CD8-positive, alpha-beta memory T cell (primary cell): ENCODE results near the gene C1RL. TPM values are rescaled to one million over a fixed set of nuclear protein-coding genes. Genes with fewer than 3 reads are reported as not detected.

ENCODE experiments used
- CTCF ChIA-PET: fragments of 350-600 bp; sonication (Branson Sonifier 250); formaldehyde crosslinking; loops from one replicate; lab custom pipeline; 2021; ENCODE audit warnings: antibody characterized with exemption; lab: Charles Lee
- POLR2A ChIA-PET: fragments of 350-600 bp; sonication (Branson Sonifier 250); formaldehyde crosslinking; loops from one replicate; lab custom pipeline; 2021; ENCODE audit warnings: antibody characterized with exemption; lab: Charles Lee
- DNase-seq, 5 donors: peaks; one replicate each; pipeline versions ENCODE4 v3.0.0 to v3.0.0-alpha.2; 2020 to 2022; ENCODE audit warnings: mixed read lengths in 1 of 5
- H3K27ac ChIP-seq: one replicate; pipeline ENCODE4 v1.7.0; 2013; ENCODE audit warnings: low read depth, mild to moderate bottlenecking, low read length, moderate library complexity
- H3K27me3 ChIP-seq: 2 replicates; pipeline ENCODE4 v1.7.0; 2013; ENCODE audit warnings: low read length, mild to moderate bottlenecking; ENCODE audit not compliant: insufficient read depth, poor library complexity, severe bottlenecking
- H3K36me3 ChIP-seq: 2 replicates; pipeline ENCODE4 v1.7.0; 2013; ENCODE audit warnings: mild to moderate bottlenecking, low read length, moderate library complexity; ENCODE audit not compliant: insufficient read depth
- H3K4me1 ChIP-seq: 2 replicates; pipeline ENCODE4 v1.7.0; 2013; ENCODE audit warnings: mild to moderate bottlenecking, low read length, moderate library complexity; ENCODE audit not compliant: insufficient read depth
- H3K4me3 ChIP-seq: 2 replicates; pipeline ENCODE4 v1.7.0; 2013; ENCODE audit warnings: mild to moderate bottlenecking, low read length
- H3K9me3 ChIP-seq: 2 replicates; pipeline ENCODE4 v1.7.0; 2013; ENCODE audit warnings: mild to moderate bottlenecking, low read length
- H3K27ac Mint-ChIP-seq, 8 donors: one replicate each; pipeline ENCODE4 v1.8.0; 2020 to 2021; ENCODE audit warnings: mixed read lengths in 8 of 8, mild to moderate bottlenecking in 6 of 8, inconsistent platforms in 3 of 8, moderate library complexity in 3 of 8
- H3K27me3 Mint-ChIP-seq, 2 donors: one replicate each; pipeline ENCODE4 v1.8.0; 2020 to 2021; ENCODE audit warnings: mixed read lengths in 2 of 2, mild to moderate bottlenecking in 1 of 2, moderate library complexity in 1 of 2
- H3K36me3 Mint-ChIP-seq, 3 donors: one replicate each; pipeline ENCODE4 v1.8.0; 2020 to 2021; ENCODE audit warnings: mixed read lengths in 3 of 3, inconsistent platforms in 1 of 3, mild to moderate bottlenecking in 1 of 3
- H3K4me1 Mint-ChIP-seq, 3 donors: one replicate each; pipeline ENCODE4 v1.8.0; 2020 to 2021; ENCODE audit warnings: mixed read lengths in 3 of 3, inconsistent platforms in 1 of 3, mild to moderate bottlenecking in 1 of 3
- H3K4me3 Mint-ChIP-seq, 7 donors: one replicate each; pipeline ENCODE4 v1.8.0; 2020 to 2021; ENCODE audit warnings: mixed read lengths in 7 of 7, mild to moderate bottlenecking in 6 of 7, moderate library complexity in 4 of 7, inconsistent platforms in 2 of 7
- H3K9me3 Mint-ChIP-seq, 5 donors: one replicate each; pipeline ENCODE4 v1.8.0; 2020 to 2022; ENCODE audit warnings: mixed read lengths in 5 of 5, mild to moderate bottlenecking in 3 of 5, moderate library complexity in 2 of 5, inconsistent platforms in 1 of 5
- polyA plus RNA-seq: library from polyadenylated mRNA; unstranded; fragments of 300-500 nt; fragmentation: Illumina TruSeq; gene quantifications from one replicate; pipeline ENCODE4 v1.2.3, GENCODE V29; 2021
- total RNA-seq, 2 experiments: library from RNA; stranded (reverse); gene quantifications; one replicate each; pipeline ENCODE4 v1.2.3, GENCODE V29; 2021

The C1RL gene
- total and polyA plus RNA-seq, 3 experiments from 2014 or later, result 7.2 to 14.2 (median 12.7) TPM

DNA sequence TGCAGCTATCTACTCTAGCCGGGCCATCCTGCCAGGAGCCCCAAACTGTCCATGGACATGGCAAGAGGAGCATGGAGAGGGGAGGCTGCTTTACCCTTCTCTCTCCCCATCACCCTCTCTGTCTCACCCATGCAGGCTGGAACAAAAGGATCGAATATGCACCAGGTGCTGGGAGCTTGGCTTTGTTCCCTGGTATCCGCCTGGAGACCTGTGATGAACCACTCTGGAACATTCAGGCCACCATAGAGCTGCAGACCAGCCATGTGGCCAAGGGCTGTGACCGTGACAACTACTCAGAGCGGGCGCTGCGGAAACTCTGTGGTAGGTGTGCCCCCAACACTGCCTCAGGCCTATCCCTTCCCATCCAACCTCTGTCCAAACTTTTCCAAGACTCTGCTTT lies 27.1 kb upstream of the C1RL start:
- no peaks in the 10 kb centered on the region for H3K27me3 ChIP-seq
- H3K36me3 ChIP-seq, result no peaks in the 10 kb centered on the region
- Mint-ChIP-seq H3K9me3 (no peaks in the 10 kb centered on the region), H3K27me3 (no peaks in the 10 kb centered on the region), H3K4me3 (no peak overlapping the region), H3K4me1 (peaks cover 17 to 24% (median 22%) of the 10 kb centered on the region in 3 donors), H3K27ac (no peak overlapping the region), H3K36me3 (peaks cover 5 to 83% (median 29%) of the 10 kb centered on the region in 3 donors)
- no peak overlapping the region for H3K27ac ChIP-seq
- ChIA-PET POLR2A (no interaction called here), CTCF (no interaction called here)
- peaks cover 9% of the 10 kb centered on the region for H3K4me1 ChIP-seq
- no peak overlapping the region for H3K4me3 ChIP-seq
- H3K9me3 ChIP-seq, result no peaks in the 10 kb centered on the region
- DNase-seq, result no peak

DNA sequence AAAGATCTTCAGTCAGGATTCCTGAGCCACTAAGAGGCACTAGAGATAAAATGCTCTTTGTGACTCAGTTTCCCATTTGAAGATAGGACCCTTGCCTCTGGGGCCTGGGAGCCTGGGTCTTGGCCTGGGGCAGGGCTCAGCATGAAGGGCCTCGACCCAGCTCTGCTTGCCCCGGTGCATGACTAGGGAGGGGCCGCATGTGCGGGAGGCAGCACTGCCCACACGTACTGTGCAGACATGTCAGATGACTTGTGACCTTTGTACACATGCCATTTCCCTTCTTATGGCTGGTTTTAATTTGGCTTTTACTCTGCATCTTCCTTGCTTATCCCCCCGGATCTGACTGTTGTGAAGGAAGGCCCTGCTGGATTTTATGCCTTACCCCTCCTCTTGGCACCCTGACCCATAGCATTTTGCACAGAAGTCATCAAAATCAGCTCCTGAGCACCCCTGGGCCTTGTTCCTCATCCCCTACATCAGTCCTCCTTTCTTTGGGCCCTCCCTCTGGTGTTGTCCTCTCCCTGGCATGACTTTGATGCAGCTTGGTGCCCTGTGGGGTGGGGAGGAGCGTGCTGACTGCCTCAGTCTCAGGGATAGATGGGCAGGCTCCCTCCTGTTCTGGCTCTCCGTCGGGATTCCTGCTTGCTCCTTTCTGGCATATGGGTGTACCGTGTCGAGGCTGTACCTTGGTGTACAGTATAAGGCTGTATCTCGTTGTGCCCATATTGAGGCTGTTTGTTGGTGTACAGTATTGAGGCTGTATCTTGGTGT lies 25.6 kb upstream of the C1RL start:
- POLR2A ChIA-PET, result no interaction called here
- Histone ChIP-seq H3K9me3 (no peaks in the 10 kb centered on the region), H3K27me3 (no peaks in the 10 kb centered on the region), H3K4me1 (peaks cover 11% of the 10 kb centered on the region), H3K27ac (no peak overlapping the region), H3K36me3 (no peaks in the 10 kb centered on the region), H3K4me3 (no peak overlapping the region)
- CTCF ChIA-PET, result interaction anchor here (1.2 kb wide), 1 partner anchor 11 kb away, joined by 4 read pairs; no protein-coding TSS in a partner anchor
- peaks cover 5 to 77% (median 26%) of the 10 kb centered on the region in 3 donors for H3K36me3 Mint-ChIP-seq
- H3K27me3 Mint-ChIP-seq, result no peaks in the 10 kb centered on the region
- no peak for DNase-seq
- peak overlapping the region in 5 of 8 donors; percentile 8 to 70 (median 58) for H3K27ac Mint-ChIP-seq
- peaks cover 23 to 28% (median 27%) of the 10 kb centered on the region in 3 donors for H3K4me1 Mint-ChIP-seq
- H3K9me3 Mint-ChIP-seq, result no peaks in the 10 kb centered on the region
- H3K4me3 Mint-ChIP-seq, result peak overlapping the region in 1 of 7 donors; percentile 25

DNA sequence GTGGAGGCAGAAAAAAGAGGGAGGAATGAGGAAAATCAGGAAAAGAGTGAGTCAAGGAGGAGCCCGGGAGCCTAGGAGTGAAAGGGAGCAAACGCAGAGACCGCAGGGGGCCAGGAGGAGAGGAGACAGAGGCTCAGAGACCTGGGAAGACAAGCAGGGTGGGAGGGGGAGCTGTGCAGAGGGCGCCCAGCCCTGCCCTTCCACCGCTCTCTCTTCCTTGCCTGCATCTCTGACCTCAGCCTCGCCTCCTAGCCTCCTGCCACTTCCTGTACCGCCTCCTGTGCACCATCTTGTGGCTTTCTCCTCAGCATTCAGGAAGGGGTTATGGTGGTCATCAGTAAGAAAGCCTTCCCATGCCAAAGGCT lies 22.5 kb upstream of the C1RL start:
- H3K4me1 Mint-ChIP-seq, result peaks cover 30 to 44% (median 35%) of the 10 kb centered on the region in 3 donors
- Histone ChIP-seq H3K4me3 (peak overlapping the region; percentile 70), H3K27me3 (no peaks in the 10 kb centered on the region), H3K4me1 (peaks cover 17% of the 10 kb centered on the region), H3K9me3 (no peaks in the 10 kb centered on the region), H3K36me3 (no peaks in the 10 kb centered on the region), H3K27ac (peak overlapping the region; percentile 85)
- H3K36me3 Mint-ChIP-seq, result peaks cover 0 to 49% (median 12%) of the 10 kb centered on the region in 3 donors
- H3K9me3 Mint-ChIP-seq, result no peaks in the 10 kb centered on the region
- ChIA-PET POLR2A (interaction anchor here (1.3 kb wide), 1 partner anchor 217 kb away, joined by 7 read pairs; no protein-coding TSS in a partner anchor), CTCF (interaction anchor here (1.0 to 1.1 kb wide), 2 partner anchors 9 to 24 kb away, joined by 3 to 4 read pairs; no protein-coding TSS in a partner anchor)
- H3K27me3 Mint-ChIP-seq, result no peaks in the 10 kb centered on the region
- peak overlapping the region; percentile 88 to 99 (median 97) for H3K4me3 Mint-ChIP-seq
- peak overlapping the region; percentile 93 to 98 (median 98) for H3K27ac Mint-ChIP-seq
- DNase-seq, result peak in 2 of 5 donors; percentile 19 to 58

DNA sequence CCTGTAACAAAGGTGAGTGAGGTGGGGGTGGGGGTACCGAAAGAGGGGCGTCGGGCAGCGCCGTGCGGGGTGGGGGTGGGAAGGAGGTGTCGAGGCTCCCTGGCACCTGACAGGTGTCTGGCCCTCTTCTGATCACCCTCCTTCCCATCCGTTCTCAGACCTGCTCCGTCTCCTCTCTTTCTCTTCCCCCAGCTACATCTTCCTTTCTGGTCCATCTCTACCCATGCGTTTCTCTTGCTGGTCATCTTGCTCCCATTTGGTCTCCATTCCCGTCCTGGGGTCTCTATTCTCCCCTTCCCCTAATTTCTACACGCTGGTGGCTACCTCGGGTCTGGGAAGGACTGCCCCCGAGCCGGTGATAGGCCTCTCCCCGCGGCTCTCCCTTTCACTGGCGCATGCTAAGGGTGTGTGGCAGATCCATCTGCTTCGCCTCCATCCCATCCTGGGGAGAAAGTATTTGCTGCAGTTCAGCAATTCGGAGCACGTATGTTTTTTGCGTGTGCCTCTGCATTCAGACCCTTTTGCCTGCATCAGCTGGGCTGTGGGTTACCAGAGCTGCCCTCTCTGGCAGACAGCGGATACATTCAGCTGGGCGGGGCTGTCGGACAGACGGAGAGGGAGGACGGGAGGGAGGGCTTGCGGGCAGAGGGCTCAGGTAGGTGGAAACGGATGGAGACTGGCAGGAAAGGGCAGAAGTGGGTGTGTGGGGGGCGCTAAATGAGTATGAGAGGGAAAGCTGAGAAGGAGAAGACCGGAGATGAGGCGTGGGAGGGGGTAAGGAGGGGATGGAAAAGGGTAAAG lies 21.9 kb upstream of the C1RL start:
- Mint-ChIP-seq H3K27me3 (no peaks in the 10 kb centered on the region), H3K4me1 (peaks cover 30 to 44% (median 35%) of the 10 kb centered on the region in 3 donors), H3K27ac (peak overlapping the region; percentile 93 to 98 (median 98)), H3K36me3 (peaks cover 0 to 43% (median 10%) of the 10 kb centered on the region in 3 donors), H3K4me3 (peak overlapping the region; percentile 88 to 99 (median 97)), H3K9me3 (no peaks in the 10 kb centered on the region)
- peak overlapping the region; percentile 70 for H3K4me3 ChIP-seq
- H3K9me3 ChIP-seq, result no peaks in the 10 kb centered on the region
- peak; percentile 29 to 66 (median 43) for DNase-seq
- no peaks in the 10 kb centered on the region for H3K27me3 ChIP-seq
- peak overlapping the region; percentile 85 for H3K27ac ChIP-seq
- ChIA-PET POLR2A (interaction anchor here (1.3 kb wide), 2 partner anchors 17 to 217 kb away, joined by 6 to 7 read pairs; no protein-coding TSS in a partner anchor), CTCF (interaction anchor here (1.0 to 1.3 kb wide), 4 partner anchors 10 to 258 kb away, joined by 3 to 4 read pairs (median 4); partner anchors contain the start of genes C1RL and SPSB2)
- no peaks in the 10 kb centered on the region for H3K36me3 ChIP-seq
- H3K4me1 ChIP-seq, result peaks cover 17% of the 10 kb centered on the region

DNA sequence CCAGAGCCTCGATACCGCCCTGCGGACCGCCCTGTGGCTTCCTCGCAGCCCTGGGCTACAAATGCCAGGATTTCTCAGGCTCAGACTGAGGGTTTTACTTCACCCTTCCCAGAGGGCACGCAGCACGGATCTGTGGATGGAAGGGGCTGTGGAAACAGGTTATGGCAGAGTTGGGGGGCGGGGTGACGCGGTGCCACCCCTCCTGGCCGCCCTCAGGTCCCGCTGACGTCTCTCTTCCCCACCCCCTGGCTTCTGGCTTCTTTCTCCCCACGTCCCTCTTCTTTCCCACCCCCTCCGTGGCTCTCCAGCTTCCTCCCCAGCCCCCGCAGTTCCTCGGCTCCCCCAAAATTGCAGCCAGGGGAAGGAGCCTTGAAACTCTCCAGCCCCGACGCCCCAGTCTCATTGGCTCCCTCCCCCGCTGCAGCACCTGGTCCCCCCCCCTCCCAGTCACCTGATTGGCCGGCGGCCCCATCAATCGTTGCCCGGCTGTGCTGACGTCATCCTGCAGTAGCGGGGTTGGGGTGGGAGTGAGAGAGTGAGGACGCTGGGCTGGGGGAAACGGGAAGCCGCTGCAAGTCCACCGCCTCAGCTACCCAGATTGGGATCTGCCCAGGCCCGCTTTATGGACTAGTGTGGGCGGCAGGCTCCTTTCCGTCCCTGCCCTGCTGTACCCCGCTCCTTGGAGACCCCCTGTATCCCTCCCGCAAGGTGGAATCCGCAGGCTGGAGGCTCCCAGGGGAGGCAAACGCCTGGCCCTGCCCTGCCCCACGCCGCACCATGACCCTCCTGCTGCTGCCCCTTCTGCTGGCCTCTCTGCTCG lies 21.1 kb upstream of the C1RL start, which contains the start of gene CLSTN3:
TSS of gene CLSTN3 (plus strand) at position 500 of the 820 bp plus-strand sequence. CDS start at position 778, 278 bp downstream.
- no peaks in the 10 kb centered on the region for H3K27me3 Mint-ChIP-seq
- peak; percentile 81 to 93 (median 85) for DNase-seq
- no peaks in the 10 kb centered on the region for H3K9me3 ChIP-seq
- H3K4me1 Mint-ChIP-seq, result peaks cover 30 to 44% (median 35%) of the 10 kb centered on the region in 3 donors
- peak within 1 kb of the TSS; percentile 93 to 98 (median 98) for H3K27ac Mint-ChIP-seq
- H3K4me3 Mint-ChIP-seq, result peak within 1 kb of the TSS; percentile 88 to 99 (median 97)
- no peaks in the 10 kb centered on the region for H3K9me3 Mint-ChIP-seq
- peaks cover 0 to 35% (median 6%) of the 10 kb centered on the region in 3 donors for H3K36me3 Mint-ChIP-seq
- ChIA-PET POLR2A (interaction anchor here (1.3 kb wide), 1 partner anchor 16 kb away, joined by 6 read pairs; no protein-coding TSS in a partner anchor), CTCF (interaction anchor here (1.0 to 1.3 kb wide), 2 partner anchors 21 to 257 kb away, joined by 3 to 4 read pairs; partner anchors contain the start of genes C1RL and SPSB2)
- H3K4me3 ChIP-seq, result peak within 1 kb of the TSS; percentile 70
- H3K4me1 ChIP-seq, result peaks cover 17% of the 10 kb centered on the region
- H3K36me3 ChIP-seq, result no peaks in the 10 kb centered on the region
- H3K27ac ChIP-seq, result peak within 1 kb of the TSS; percentile 85
- H3K27me3 ChIP-seq, result no peaks in the 10 kb centered on the region

DNA sequence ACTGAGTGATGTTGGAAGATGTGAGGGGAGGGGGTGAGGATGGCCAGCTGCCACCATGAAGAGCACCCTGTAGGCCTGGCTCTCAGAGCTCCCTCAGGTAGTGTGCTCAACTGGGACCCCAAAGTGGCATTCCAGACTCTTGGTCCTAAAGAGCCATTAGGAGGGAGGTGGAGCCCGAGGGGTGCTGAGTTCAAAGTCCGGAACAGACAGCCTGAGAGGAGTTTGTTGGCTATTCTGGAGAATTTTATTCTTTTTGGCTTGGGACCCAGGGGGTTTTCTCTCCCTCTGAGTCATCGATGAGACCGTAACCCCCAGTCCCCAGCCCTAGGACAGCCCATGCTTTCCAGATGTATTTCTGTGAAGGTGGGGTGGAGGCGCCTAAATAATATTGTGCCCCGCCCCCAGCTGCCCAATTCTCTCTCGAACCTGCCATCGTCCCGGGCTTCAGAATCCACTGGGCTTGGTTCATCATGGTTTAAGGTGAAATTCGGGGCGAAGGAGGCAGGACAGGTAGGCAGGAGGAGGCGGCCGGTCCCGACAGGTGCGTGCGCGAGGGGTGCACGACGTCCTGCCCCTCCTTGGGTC lies 20.4 kb upstream of the C1RL start:
- H3K9me3 ChIP-seq, result no peaks in the 10 kb centered on the region
- H3K4me1 ChIP-seq, result peaks cover 17% of the 10 kb centered on the region
- peaks cover 30 to 44% (median 35%) of the 10 kb centered on the region in 3 donors for H3K4me1 Mint-ChIP-seq
- no peaks in the 10 kb centered on the region for H3K27me3 Mint-ChIP-seq
- H3K36me3 ChIP-seq, result no peaks in the 10 kb centered on the region
- CTCF ChIA-PET, result interaction anchor here (1.0 to 1.5 kb wide), 3 partner anchors 16 to 257 kb away, joined by 3 to 5 read pairs (median 3); partner anchors contain the start of gene SPSB2
- peak overlapping the region; percentile 88 to 99 (median 97) for H3K4me3 Mint-ChIP-seq
- DNase-seq, result no peak
- POLR2A ChIA-PET, result no interaction called here
- H3K27ac ChIP-seq, result peak overlapping the region; percentile 85
- peak overlapping the region; percentile 93 to 98 (median 98) for H3K27ac Mint-ChIP-seq
- H3K9me3 Mint-ChIP-seq, result no peaks in the 10 kb centered on the region
- peaks cover 0 to 28% (median 0%) of the 10 kb centered on the region in 3 donors for H3K36me3 Mint-ChIP-seq
- H3K4me3 ChIP-seq, result peak overlapping the region; percentile 70
- H3K27me3 ChIP-seq, result no peaks in the 10 kb centered on the region
